Inferior parietal cortex (tissue), 1 donor: ENCODE measurements around the gene RAB11FIP4.
"Not testable (repeated sequence)": the region's sequence is repeated elsewhere in the genome, so short reads cannot be mapped to it uniquely, and the experiment has no call there.

Experiments
- DNase-seq: peaks from one replicate; pipeline ENCODE4 v3.0.0-alpha.2; 2016; ENCODE audit errors: extremely low spot score

RAB11FIP4 gene

GRCh38 chr17:31391496-31391949, at the start of gene RAB11FIP4:
Gene RAB11FIP4, plus strand, starts transcription at chr17:31391675. Its CDS starts 178 bp downstream, at chr17:31391853.
- no peak for DNase-seq

- DNase-seq: not testable (repeated sequence)
Measured at GRCh38 chr17:31345191-31345747, 46.2 kb upstream of the RAB11FIP4 start.

- no peak for DNase-seq
Measured at GRCh38 chr17:31349454-31349853, 42.0 kb upstream of the RAB11FIP4 start.

- no peak for DNase-seq
Measured at GRCh38 chr17:31355935-31356334, 35.5 kb upstream of the RAB11FIP4 start.

GRCh38 chr17:31357091-31357490, 34.4 kb upstream of the RAB11FIP4 start:
- no peak for DNase-seq

- no peak for DNase-seq
Measured at GRCh38 chr17:31357839-31358394, 33.6 kb upstream of the RAB11FIP4 start.

GRCh38 chr17:31364012-31364411, 27.5 kb upstream of the RAB11FIP4 start:
- DNase-seq: no peak

- no peak for DNase-seq
Measured at GRCh38 chr17:31366088-31366487, 25.4 kb upstream of the RAB11FIP4 start.

GRCh38 chr17:31369266-31369665, 22.2 kb upstream of the RAB11FIP4 start:
- no peak for DNase-seq

- no peak for DNase-seq
Measured at GRCh38 chr17:31371511-31372097, 19.9 kb upstream of the RAB11FIP4 start.

- peak; percentile 88 for DNase-seq
Measured at GRCh38 chr17:31373150-31374093, 18.1 kb upstream of the RAB11FIP4 start.

GRCh38 chr17:31374094-31374447, 17.4 kb upstream of the RAB11FIP4 start:
- no peak for DNase-seq

- DNase-seq: no peak
Measured at GRCh38 chr17:31374503-31374902, 17.0 kb upstream of the RAB11FIP4 start.

GRCh38 chr17:31378638-31379037, 12.8 kb upstream of the RAB11FIP4 start:
- DNase-seq: no peak

- DNase-seq: no peak
Measured at GRCh38 chr17:31379597-31380205, 11.8 kb upstream of the RAB11FIP4 start.

GRCh38 chr17:31381165-31381668, 10.3 kb upstream of the RAB11FIP4 start:
- DNase-seq: no peak

GRCh38 chr17:31382668-31383275, 8.7 kb upstream of the RAB11FIP4 start:
- DNase-seq: not testable (repeated sequence)

GRCh38 chr17:31383488-31383887, 8.0 kb upstream of the RAB11FIP4 start:
- DNase-seq: not testable (repeated sequence)

- DNase-seq: no peak
Measured at GRCh38 chr17:31385428-31386285, 5.8 kb upstream of the RAB11FIP4 start.

GRCh38 chr17:31386542-31387075, 4.9 kb upstream of the RAB11FIP4 start:
- no peak for DNase-seq
